Upper lobe of right lung (tissue), 1 donor: ENCODE data around the gene C7orf57. TPM values are rescaled to one million over a fixed set of nuclear protein-coding genes. Genes with fewer than 3 reads are reported as not detected.

ENCODE experiments used
- ATAC-seq: fragments of 200-7000 bp; cut with Tn5 transposase; one replicate; pipeline ENCODE4 v1.9.1; 2020; ENCODE audit warnings: mild to moderate bottlenecking, moderate library complexity
- DNase-seq: peaks from one replicate; pipeline ENCODE4 v3.0.0-alpha.2; 2020
- H3K27ac ChIP-seq: fragments of 200-600 bp; one replicate; pipeline ENCODE4 v1.8.0; 2022
- H3K27me3 ChIP-seq: fragments of 200-600 bp; one replicate; pipeline ENCODE4 v1.8.0; 2022; ENCODE audit warnings: mild to moderate bottlenecking
- H3K36me3 ChIP-seq: fragments of 200-600 bp; one replicate; pipeline ENCODE4 v1.8.0; 2022
- H3K4me1 ChIP-seq: fragments of 200-600 bp; one replicate; pipeline ENCODE4 v1.8.0; 2022
- H3K4me3 ChIP-seq: fragments of 200-600 bp; one replicate; pipeline ENCODE4 v1.8.0; 2022; ENCODE audit warnings: mild to moderate bottlenecking
- H3K9me3 ChIP-seq: fragments of 200-600 bp; one replicate; pipeline ENCODE4 v1.8.0; 2022
- CTCF ChIP-seq: fragments of 200-600 bp; IDR thresholded peaks from one replicate; pipeline ENCODE4 v1.8.0; 2022; ENCODE audit warnings: antibody characterized with exemption
- intact Hi-C: fragments of 100-400 bp; cut with DNase I; formaldehyde crosslinking; loops from one replicate; pipeline ENCODE4 v1.11.0; 2022
- total RNA-seq: library from RNA; stranded (reverse); fragmentation: NEBNext Ultra II Directional; extraction: Animal tissue kit (Norgen Biotek cat#: 25700); gene quantifications from one replicate; pipeline ENCODE4 v1.2.1, GENCODE V29; 2021
- donor health status: DM: no; HTN: yes; CAD: no; lungs with severe emphysema.

The C7orf57 gene
- total RNA-seq, 1 donor from 2014 or later = not detected

GRCh38 chr7:48108959-48109847 is 73.9 kb downstream of the C7orf57 start:
- no peak for TF ChIP-seq CTCF
- DNase-seq (no peak), ATAC-seq (no peak)
- H3K4me1 ChIP-seq = no peaks in the 10 kb centered on the region
- intact Hi-C loops = no loop called here
- no peak overlapping the region for H3K27ac ChIP-seq
- H3K9me3 ChIP-seq = no peaks in the 10 kb centered on the region
- H3K27me3 ChIP-seq = no peaks in the 10 kb centered on the region
- no peak overlapping the region for H3K4me3 ChIP-seq
- H3K36me3 ChIP-seq = peaks cover 48% of the 10 kb centered on the region

- no peaks in the 10 kb centered on the region for H3K4me1 ChIP-seq
- ATAC-seq = peak; percentile 91
- TF ChIP-seq CTCF = peak; percentile 100
Observed at GRCh38 chr7:48109848-48110663, 74.7 kb downstream of the C7orf57 start.

GRCh38 chr7:48110868-48111267 is 75.5 kb downstream of the C7orf57 start:
- Histone ChIP-seq H3K9me3 (no peaks in the 10 kb centered on the region), H3K4me1 (no peaks in the 10 kb centered on the region), H3K27ac (no peak overlapping the region), H3K36me3 (peaks cover 33% of the 10 kb centered on the region), H3K4me3 (no peak overlapping the region), H3K27me3 (no peaks in the 10 kb centered on the region)
- no peak for ATAC-seq
- no peak for TF ChIP-seq CTCF
- intact Hi-C loops = no loop called here
- DNase-seq = no peak

More at GRCh38 chr7:48109848-48110663, 74.7 kb downstream of the C7orf57 start:
- Histone ChIP-seq H3K27me3 (no peaks in the 10 kb centered on the region), H3K9me3 (no peaks in the 10 kb centered on the region), H3K36me3 (peaks cover 41% of the 10 kb centered on the region), H3K4me3 (no peak overlapping the region), H3K27ac (no peak overlapping the region)
- intact Hi-C loops = no loop called here
- DNase-seq = peak; percentile 86

Other genes starting within 250 kb of the C7orf57 start
- 1.0 TPM for gene PKD1L1, start 87.1 kb upstream of the C7orf57 start, total RNA-seq
- gene HUS1, start 55.9 kb upstream of the C7orf57 start, total RNA-seq = 34.5 TPM
- gene SUN3, start 6.4 kb upstream of the C7orf57 start, total RNA-seq = not detected
- gene UPP1, start 53.7 kb downstream of the C7orf57 start, total RNA-seq = 68.9 TPM
- gene ABCA13, start 135.9 kb downstream of the C7orf57 start, total RNA-seq = 0.35 TPM